Sigmoid colon (tissue), 7 donors: Measurements from ENCODE around the gene SLC25A45. TPM values are rescaled to one million over a fixed set of nuclear protein-coding genes. Genes with fewer than 3 reads are reported as not detected.
A peak's percentile ranks its signal among the peaks of the same experiment; 100 is the strongest.

Source experiments
- DNase-seq: peaks from one replicate; pipeline ENCODE4 v3.0.0-alpha.2; 2019
- H3K27ac ChIP-seq, 4 donors: fragments of 200-600 bp; sonication (generic); one replicate each; pipeline ENCODE4 v1.5.1; 2016 to 2019; ENCODE audit warnings: mild to moderate bottlenecking in 1 of 4
- H3K27me3 ChIP-seq, 3 donors: fragments of 200-600 bp; sonication (generic); one replicate each; pipeline ENCODE4 v1.5.1; 2019; ENCODE audit warnings: mild to moderate bottlenecking in 1 of 3
- H3K36me3 ChIP-seq, 4 donors: fragments of 200-600 bp; sonication (generic); one replicate each; pipeline ENCODE4 v1.5.1; 2016 to 2019
- H3K4me1 ChIP-seq, 4 donors: fragments of 200-600 bp; sonication (generic); one replicate each; pipeline ENCODE4 v1.5.1; 2017 to 2019
- H3K4me3 ChIP-seq, 4 donors: fragments of 200-600 bp; sonication (generic); one replicate each; pipeline ENCODE4 v1.5.1; 2017 to 2019; ENCODE audit warnings: mild to moderate bottlenecking in 2 of 4, moderate library complexity in 1 of 4
- H3K9me3 ChIP-seq, 4 donors: fragments of 200-600 bp in 3 of 4; sonication (generic) in 3 of 4; one replicate each; pipeline versions ENCODE4 v1.5.1 to v1.6.1; 2013 to 2019
- EP300 ChIP-seq, 4 donors: sonication (generic); formaldehyde crosslinking; IDR thresholded peaks; one replicate each; pipeline ENCODE4 v1.6.1; 2017; ENCODE audit warnings: antibody characterized with exemption in 4 of 4
- POLR2A ChIP-seq, 2 donors: fragments of 450-650 bp; IDR thresholded peaks; one replicate each; pipeline ENCODE4 v1.6.1; 2016; ENCODE audit warnings: antibody characterized with exemption in 2 of 2, mild to moderate bottlenecking in 2 of 2, moderate library complexity in 2 of 2
- POLR2AphosphoS5 ChIP-seq, 4 donors: sonication (generic); formaldehyde crosslinking; IDR thresholded peaks; one replicate each; pipeline ENCODE4 v1.6.1; 2017; ENCODE audit warnings: antibody characterized with exemption in 4 of 4
- WGBS, 2 donors: extraction: QIAGEN DNeasy Blood & Tissue Kit; methylation state at CpG; one replicate each; pipeline ENCODE4 v1.1.7; 2013; 5-methylcytosine and 5-hydroxymethylcytosine counted together
- intact Hi-C: fragments of 100-400 bp; cut with DNase I; formaldehyde crosslinking; loops from one replicate; pipeline ENCODE4 v1.15.1; 2023
- polyA plus RNA-seq, 3 donors: library from polyadenylated mRNA; stranded (reverse); fragments of 200-250 nt; gene quantifications; one replicate each; pipeline ENCODE4 v1.2.3, GENCODE V29; 2013
- total RNA-seq, 4 donors: library from RNA; depleted of rRNA; stranded (reverse); fragments of >200 nt; gene quantifications; one replicate each; pipeline ENCODE4 v1.1.0, GENCODE V29; 2016
- TF ChIP-seq, protein P1 (sequence below), 4 experiments: fragments of 450-650 bp in 3 of 4; fragments of 200-600 bp in 1 of 4; IDR thresholded peaks; one replicate each; pipeline ENCODE4 v1.5.1; 2016 to 2019; ENCODE audit warnings: antibody characterized with exemption in 4 of 4, mild to moderate bottlenecking in 3 of 4, moderate library complexity in 2 of 4
- donor health status: healthy with polysubstance abuse.
- donor health status: Bipolar disorder and iron deficiency.
- donor health status: healthy.

Gene SLC25A45
- total and polyA plus RNA-seq, 7 donors: 1.2 to 12.8 (median 5.3) TPM

DNA sequence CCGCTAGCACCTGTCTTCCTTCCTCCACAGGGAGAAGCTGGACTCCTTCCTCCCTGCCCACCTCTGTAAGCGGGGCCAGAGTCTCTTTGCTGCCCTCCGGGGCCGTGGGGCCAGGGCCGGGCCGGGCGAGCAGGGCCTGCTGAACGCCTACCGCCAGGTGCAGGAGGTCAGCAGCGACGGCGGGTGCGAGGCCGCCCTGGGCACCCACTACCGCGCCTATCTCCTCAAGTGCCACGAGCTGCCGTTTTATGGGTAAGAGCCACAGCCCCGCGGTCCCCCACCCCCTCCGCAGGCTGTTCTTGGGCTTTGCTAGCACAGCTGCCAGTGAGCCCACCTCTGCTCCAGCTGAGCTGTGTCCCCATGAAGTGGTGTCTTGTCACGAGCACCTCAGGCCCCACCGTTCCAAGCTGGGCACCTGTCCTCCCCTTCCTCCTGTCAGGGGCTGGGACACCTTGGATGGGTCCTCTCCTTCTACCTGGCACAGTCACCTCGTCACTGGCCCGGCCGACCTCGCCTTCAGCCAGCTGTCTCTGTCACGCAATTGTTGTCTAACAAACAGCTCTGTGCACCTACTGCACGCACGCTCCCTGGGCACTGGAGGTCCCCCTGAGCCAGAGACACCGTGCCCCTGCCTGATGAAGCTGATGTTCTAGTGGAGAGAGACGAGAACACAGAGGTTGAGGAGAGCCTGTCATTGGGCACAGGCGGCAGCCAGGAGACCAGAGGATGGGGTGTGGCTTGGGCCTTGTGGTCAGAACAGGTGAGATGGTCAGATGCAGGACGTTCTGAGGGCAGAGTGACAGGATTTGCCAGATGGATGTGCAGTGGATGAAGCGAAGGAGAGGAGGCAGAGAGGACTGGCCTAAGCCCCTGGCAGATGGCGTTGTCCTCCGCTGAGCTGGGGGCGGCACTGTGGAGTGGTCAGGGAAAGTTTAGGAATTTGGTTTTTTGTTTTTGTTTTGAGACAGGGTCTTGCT, 14.6 kb upstream of the SLC25A45 start:
- no peak for TF ChIP-seq EP300 (IDR thresholded peaks at IDR 0.05)
- TF ChIP-seq, protein P1, sequence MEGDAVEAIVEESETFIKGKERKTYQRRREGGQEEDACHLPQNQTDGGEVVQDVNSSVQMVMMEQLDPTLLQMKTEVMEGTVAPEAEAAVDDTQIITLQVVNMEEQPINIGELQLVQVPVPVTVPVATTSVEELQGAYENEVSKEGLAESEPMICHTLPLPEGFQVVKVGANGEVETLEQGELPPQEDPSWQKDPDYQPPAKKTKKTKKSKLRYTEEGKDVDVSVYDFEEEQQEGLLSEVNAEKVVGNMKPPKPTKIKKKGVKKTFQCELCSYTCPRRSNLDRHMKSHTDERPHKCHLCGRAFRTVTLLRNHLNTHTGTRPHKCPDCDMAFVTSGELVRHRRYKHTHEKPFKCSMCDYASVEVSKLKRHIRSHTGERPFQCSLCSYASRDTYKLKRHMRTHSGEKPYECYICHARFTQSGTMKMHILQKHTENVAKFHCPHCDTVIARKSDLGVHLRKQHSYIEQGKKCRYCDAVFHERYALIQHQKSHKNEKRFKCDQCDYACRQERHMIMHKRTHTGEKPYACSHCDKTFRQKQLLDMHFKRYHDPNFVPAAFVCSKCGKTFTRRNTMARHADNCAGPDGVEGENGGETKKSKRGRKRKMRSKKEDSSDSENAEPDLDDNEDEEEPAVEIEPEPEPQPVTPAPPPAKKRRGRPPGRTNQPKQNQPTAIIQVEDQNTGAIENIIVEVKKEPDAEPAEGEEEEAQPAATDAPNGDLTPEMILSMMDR (IDR thresholded peaks at IDR 0.05): no peak
- no peak for TF ChIP-seq POLR2A (IDR thresholded peaks at IDR 0.05)
- no peak for TF ChIP-seq POLR2AphosphoS5 (IDR thresholded peaks at IDR 0.05)
- H3K4me1 ChIP-seq: peaks cover 0 to 3% (median 0%) of the 10 kb centered on the region in 4 donors
- intact Hi-C loops: no loop called here
- H3K27ac ChIP-seq: no peak overlapping the region
- H3K4me3 ChIP-seq: no peak overlapping the region
- no peaks in the 10 kb centered on the region for H3K27me3 ChIP-seq
- no peaks in the 10 kb centered on the region for H3K9me3 ChIP-seq
- WGBS, 2 donors: 91 to 94% methylated on average over 38 of the region's 38 CpGs
- peaks cover 15 to 84% (median 33%) of the 10 kb centered on the region in 4 donors for H3K36me3 ChIP-seq
- DNase-seq: no peak

DNA sequence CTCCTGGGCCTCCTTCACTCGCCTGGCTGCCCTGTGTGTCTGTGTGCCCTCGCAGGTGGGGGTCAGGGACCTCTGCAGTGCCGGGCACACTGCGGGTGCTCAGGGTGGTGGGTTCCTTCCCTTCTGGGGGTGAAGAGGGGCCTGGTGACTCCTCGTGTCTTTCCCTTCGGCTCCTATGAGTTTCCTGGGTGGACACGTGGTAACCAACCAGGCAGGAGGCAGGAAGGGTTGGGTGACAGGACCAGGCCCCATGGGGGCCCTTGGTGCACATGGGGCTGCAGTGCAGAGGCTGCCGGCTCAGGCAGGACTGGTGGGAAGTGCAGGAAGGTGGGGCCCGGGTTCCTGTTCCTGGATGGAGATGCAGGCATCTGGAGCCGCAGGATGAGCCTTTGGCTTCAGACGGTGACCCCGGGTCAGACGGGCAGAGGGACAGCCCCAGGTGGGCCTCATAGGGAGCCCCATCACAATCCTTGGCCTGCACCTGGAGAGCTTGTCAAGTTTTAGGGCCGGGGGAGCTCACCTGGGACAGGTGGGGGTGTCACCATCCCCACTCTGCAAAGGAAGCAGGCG, 13.6 kb upstream of the SLC25A45 start:
- Histone ChIP-seq H3K9me3 (no peaks in the 10 kb centered on the region), H3K4me1 (peaks cover 0 to 13% (median 5%) of the 10 kb centered on the region in 4 donors), H3K27ac (no peak overlapping the region), H3K27me3 (no peaks in the 10 kb centered on the region), H3K4me3 (no peak overlapping the region), H3K36me3 (peaks cover 14 to 76% (median 33%) of the 10 kb centered on the region in 4 donors)
- 91 to 93% methylated on average over 15 of the region's 15 CpGs for WGBS, 2 donors
- DNase-seq: no peak
- TF ChIP-seq POLR2A (IDR thresholded peaks at IDR 0.05) (no peak), POLR2AphosphoS5 (IDR thresholded peaks at IDR 0.05) (no peak), EP300 (IDR thresholded peaks at IDR 0.05) (no peak)
- TF ChIP-seq, protein P1 (IDR thresholded peaks at IDR 0.05): no peak
- intact Hi-C loops: no loop called here

DNA sequence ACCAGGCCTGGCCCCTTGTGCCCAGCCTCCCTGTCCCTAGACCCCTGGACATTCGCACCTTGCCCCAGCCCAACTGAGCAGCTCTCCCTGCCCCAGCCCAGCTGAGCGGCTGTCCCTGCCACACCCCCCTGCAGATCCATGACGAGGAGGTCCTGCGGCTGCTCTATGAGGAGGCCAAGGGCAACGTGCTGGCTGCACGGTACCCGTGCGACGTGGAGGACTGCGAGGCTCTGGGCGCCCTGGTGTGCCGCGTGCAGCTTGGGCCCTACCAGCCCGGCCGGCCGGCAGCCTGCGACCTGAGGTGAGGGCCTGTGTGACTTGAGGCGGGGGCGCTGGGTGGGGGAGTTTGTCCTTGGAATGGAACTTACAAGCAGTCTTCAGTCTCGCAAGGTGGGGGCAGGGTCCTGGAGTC, 11.7 kb upstream of the SLC25A45 start:
- Histone ChIP-seq H3K9me3 (no peaks in the 10 kb centered on the region), H3K4me1 (peaks cover 0 to 30% (median 24%) of the 10 kb centered on the region in 4 donors), H3K4me3 (no peak overlapping the region), H3K27me3 (no peaks in the 10 kb centered on the region), H3K27ac (no peak overlapping the region), H3K36me3 (peaks cover 0 to 57% (median 22%) of the 10 kb centered on the region in 4 donors)
- no peak for TF ChIP-seq EP300 (IDR thresholded peaks at IDR 0.05)
- TF ChIP-seq, protein P1 (IDR thresholded peaks at IDR 0.05): no peak
- no peak for TF ChIP-seq POLR2A (IDR thresholded peaks at IDR 0.05)
- TF ChIP-seq POLR2AphosphoS5 (IDR thresholded peaks at IDR 0.05): no peak
- peak; percentile 63 for DNase-seq
- WGBS, 2 donors: 96 to 97% methylated on average over 20 of the region's 20 CpGs
- intact Hi-C loops: no loop called here

DNA sequence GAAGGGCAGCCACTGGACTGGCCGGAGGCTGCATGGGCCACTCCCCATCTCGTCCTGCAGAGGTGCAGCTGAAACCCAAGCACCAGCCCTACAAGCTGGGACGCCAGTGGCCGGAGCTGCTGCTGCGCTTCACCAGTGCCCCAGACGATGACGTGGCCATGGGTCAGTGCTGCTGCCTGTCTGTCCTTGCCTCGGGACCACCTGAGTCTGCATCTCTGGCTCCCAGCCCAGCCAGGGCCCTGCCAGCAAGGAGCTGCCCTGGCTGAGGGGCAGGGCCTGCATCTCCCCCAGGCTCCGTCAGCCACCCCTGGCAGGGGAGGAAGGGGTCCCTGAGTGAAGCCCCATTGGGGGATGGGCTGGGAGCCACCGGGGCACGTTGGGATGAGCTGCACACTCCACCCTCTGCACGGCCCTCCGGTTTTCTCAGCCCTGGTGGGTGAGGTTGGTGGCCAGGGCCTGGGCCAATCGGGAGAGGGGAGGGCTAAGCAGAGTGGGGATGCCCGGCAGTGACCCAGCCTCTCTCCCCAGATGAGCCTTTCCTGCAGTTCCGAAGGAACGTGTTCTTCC, 11.2 kb upstream of the SLC25A45 start:
- peaks cover 0 to 36% (median 29%) of the 10 kb centered on the region in 4 donors for H3K4me1 ChIP-seq
- no peak overlapping the region for H3K27ac ChIP-seq
- 89 to 94% methylated on average over 17 of the region's 17 CpGs for WGBS, 2 donors
- no peaks in the 10 kb centered on the region for H3K27me3 ChIP-seq
- no peak overlapping the region for H3K4me3 ChIP-seq
- intact Hi-C loops: no loop called here
- H3K9me3 ChIP-seq: no peaks in the 10 kb centered on the region
- H3K36me3 ChIP-seq: peaks cover 0 to 53% (median 22%) of the 10 kb centered on the region in 4 donors
- TF ChIP-seq POLR2AphosphoS5 (IDR thresholded peaks at IDR 0.05) (no peak), POLR2A (IDR thresholded peaks at IDR 0.05) (no peak), EP300 (IDR thresholded peaks at IDR 0.05) (no peak)
- TF ChIP-seq, protein P1 (IDR thresholded peaks at IDR 0.05): no peak
- DNase-seq: peak; percentile 60
